ENCODE results near the gene PEBP1.
A peak's percentile ranks its signal among the peaks of the same experiment; 100 is the strongest.

GRCh38 chr12:118188690-118189371, 52.9 kb downstream of the PEBP1 start:
- TF ChIP-seq CTCF (conservative IDR thresholded peaks at IDR 0.05; ENCODE audit: low read depth, low read length) (no peak), RCOR1 (IDR thresholded peaks at IDR 0.05; ENCODE audit: insufficient replicate concordance, low read length) (no peak), POLR2A (IDR thresholded peaks at IDR 0.05; ENCODE audit: low read depth, low read length) (no peak), ELK1 (IDR thresholded peaks at IDR 0.05; ENCODE audit: borderline replicate concordance, low read depth, low read length) (no peak), CHD1 (IDR thresholded peaks at IDR 0.05; ENCODE audit: low read depth, low read length) (no peak), SMC3 (IDR thresholded peaks at IDR 0.05; ENCODE audit: low read depth, low read length) (no peak), MAZ (IDR thresholded peaks at IDR 0.05; ENCODE audit: borderline replicate concordance, low read depth, low read length) (peak; percentile 60; the same call in 1 of the 2 replicates), RAD21 (IDR thresholded peaks at IDR 0.05; ENCODE audit: low read length) (no peak), MXI1 (IDR thresholded peaks at IDR 0.05; ENCODE audit: borderline replicate concordance, low read depth, low read length) (no peak), NFE2L2 (IDR thresholded peaks at IDR 0.05; ENCODE audit: low read depth, low read length) (no peak), MAFK (IDR thresholded peaks at IDR 0.05; ENCODE audit: low read depth, low read length) (no peak), RFX5 (IDR thresholded peaks at IDR 0.05; ENCODE audit: low read depth, low read length) (no peak)

All from IMR-90 (cell line).